GM12875 (cell line): ENCODE data around the gene ZDHHC14.

Experiments
- H3K4me3 ChIP-seq: one replicate; pipeline ENCODE4 v1.5.1; 2011; ENCODE audit warnings: low read depth, low read length, control low read depth
- CTCF ChIP-seq: IDR thresholded peaks from 2 replicates; pipeline ENCODE4 v1.5.1; 2011; ENCODE audit warnings: low read depth, mild to moderate bottlenecking, control low read depth, inconsistent platforms, low read length, moderate library complexity, borderline replicate concordance; ENCODE audit not compliant: insufficient read depth

Gene ZDHHC14

GRCh38 chr6:157646012-157646411 is 265.0 kb downstream of the ZDHHC14 start:
- no peak for TF ChIP-seq CTCF
- no peak overlapping the region for H3K4me3 ChIP-seq

DNA sequence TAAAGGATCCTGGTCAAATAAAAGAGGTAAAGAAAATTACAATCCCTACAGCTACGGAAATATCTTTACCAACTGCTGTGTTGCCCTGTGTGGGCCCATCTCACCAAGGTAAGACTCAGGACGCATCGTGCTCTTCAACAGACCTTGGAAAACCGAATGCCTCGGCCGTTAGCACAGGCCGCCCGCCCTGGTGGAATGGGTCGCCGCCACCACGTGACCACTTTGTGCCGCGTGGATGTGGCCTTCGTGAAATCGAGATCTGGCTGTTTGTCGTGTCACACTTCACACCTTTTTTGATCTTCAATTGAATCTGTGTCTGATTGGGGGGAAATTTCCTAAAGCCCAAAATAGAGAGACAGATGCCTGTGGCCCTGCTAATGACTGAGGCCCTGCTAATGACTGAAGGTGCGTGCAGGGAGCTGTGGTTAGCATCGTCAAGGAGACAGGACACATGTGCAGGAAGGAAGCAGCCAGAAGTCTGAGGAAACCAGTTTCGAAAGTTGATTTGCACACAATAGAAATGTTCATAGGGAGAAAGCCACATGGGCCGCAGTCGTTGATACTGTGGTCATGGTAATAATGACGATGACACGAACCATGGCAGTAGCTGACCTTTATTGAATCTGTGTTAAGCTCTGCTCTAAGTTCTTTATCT is 266.4 kb downstream of the ZDHHC14 start:
- no peak for TF ChIP-seq CTCF

DNA sequence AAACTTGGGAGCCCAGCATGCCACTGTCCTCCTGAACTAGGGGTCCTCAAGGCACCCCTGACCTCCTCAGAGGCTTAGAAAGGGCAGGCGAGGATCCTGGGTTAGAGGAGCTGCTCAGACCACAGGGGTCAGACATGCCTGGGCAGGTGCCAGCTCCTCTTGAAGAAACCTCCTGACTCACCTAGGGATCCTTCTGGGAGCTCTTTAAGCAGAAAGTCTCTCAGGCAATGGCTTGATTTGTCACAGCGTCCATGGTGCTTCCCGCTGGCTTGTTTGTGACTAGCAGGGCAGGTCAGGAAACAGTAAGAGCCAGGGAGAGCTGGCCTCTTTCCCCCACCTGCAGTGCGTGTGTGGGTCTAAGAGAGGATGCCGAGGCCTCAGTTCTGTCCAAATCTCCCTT is 267.6 kb downstream of the ZDHHC14 start:
- TF ChIP-seq CTCF, result no peak
- no peak overlapping the region for H3K4me3 ChIP-seq

More for the DNA sequence above, 266.4 kb downstream of the ZDHHC14 start:
- H3K4me3 ChIP-seq, result no peak overlapping the region

GRCh38 chr6:157649311-157650260 is 268.6 kb downstream of the ZDHHC14 start:
- no peak overlapping the region for H3K4me3 ChIP-seq
- TF ChIP-seq CTCF, result no peak

GRCh38 chr6:157650261-157650640 is 269.3 kb downstream of the ZDHHC14 start:
- no peak overlapping the region for H3K4me3 ChIP-seq
- TF ChIP-seq CTCF, result no peak

DNA sequence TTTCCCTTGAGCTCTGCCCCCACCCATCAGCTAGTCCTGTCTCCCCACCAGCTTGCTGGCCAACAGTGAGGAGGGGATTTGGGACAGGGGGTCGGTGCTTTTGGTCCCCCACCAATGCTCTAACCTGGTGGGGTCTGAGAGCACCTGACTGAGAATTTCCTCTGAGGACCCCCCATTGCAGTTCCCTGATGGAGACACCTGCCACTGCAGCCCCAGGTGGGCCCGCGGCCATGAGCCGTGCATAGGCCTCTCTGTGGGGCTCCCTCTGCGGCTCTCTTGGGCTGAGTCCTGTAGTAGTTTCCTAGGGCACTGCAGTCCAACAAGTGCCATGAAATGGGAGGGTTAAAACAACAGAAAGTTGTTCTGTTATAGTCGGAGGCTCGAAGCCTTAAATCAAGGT is 269.8 kb downstream of the ZDHHC14 start:
- TF ChIP-seq CTCF, result no peak
- no peak overlapping the region for H3K4me3 ChIP-seq
